ENCODE results near the gene EDN2. TPM values are rescaled to one million over a fixed set of nuclear protein-coding genes. Genes with fewer than 3 reads are reported as not detected.

EDN2 gene
- total RNA-seq, 8 experiments from 2014 or later = 0.23 to 0.81 (median 0.53) TPM; not detected in 2

DNA sequence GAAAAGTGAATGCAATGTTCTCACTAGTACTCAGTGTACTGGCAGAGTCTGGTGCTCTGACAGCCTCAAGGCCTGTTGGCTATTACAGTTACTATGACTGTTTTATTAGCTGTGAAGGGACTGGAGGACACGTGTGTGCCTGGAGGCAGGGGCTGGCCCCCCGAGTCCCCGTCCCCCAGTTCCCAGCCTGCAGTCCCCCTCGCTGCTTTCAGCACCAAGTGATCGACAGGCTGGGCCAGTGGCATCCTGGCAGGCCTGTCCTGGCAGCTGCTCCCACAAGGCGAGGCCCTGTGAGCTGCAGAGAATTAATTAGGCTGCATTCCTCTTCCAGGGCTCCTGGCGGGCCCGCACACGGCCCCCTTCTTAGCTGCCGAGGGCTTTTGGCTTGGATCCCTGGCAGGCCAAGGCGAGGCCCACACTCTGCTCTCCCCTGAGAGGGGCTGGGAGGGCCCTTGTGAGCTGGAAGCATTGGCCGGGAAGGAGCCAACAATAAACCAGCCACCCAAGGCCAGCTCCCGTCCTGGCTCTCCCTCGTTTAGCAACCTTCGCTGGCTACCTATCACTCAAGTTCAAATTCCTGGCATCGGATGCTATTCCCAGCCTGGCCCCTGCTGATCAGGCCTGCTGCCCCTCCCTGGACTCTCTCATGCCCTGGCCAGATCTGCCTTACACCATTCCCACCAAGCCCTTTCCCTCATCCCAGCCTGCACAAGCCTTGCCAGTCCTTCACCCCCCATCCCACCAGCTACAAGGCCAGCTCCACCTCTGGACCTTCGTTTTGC lies 9.8 kb downstream of the EDN2 start:
- in situ Hi-C loops (cut with MboI; ENCODE audit: low pct_unique_long_range_greater_than_20kb in 2 of 9, low sequenced_read_pairs in 9 of 9, unreplicated experiment in 9 of 9) = no loop called here
- H3K27ac ChIP-seq = no peak overlapping the region
- peak; percentile 49 to 91 (median 66) for ATAC-seq (replicated peaks in 6 of 8)
- 0 to 80% (median 65%) methylated on average over 1 to 5 of the region's 17 CpGs; no CpG with 5 or more reads in 4 of the 10 experiments for WGBS, 10 experiments
- peaks cover 3 to 18% of the 10 kb centered on the region in 2 donors for H3K4me1 ChIP-seq (replicated peaks in 1 of 2)
- H3K4me3 ChIP-seq = no peak overlapping the region

GRCh38 chr1:41473738-41474362 lies 10.6 kb downstream of the EDN2 start:
- Histone ChIP-seq H3K4me1 (replicated peaks in 1 of 2) (peaks cover 3 to 18% of the 10 kb centered on the region in 2 donors), H3K27ac (no peak overlapping the region), H3K4me3 (no peak overlapping the region)
- in situ Hi-C loops (cut with MboI; ENCODE audit: low pct_unique_long_range_greater_than_20kb in 2 of 9, low sequenced_read_pairs in 9 of 9, unreplicated experiment in 9 of 9) = no loop called here
- ATAC-seq (replicated peaks in 6 of 8) = no peak
- 80 to 100% (median 98%) methylated on average over 1 to 5 of the region's 6 CpGs; no CpG with 5 or more reads in 2 of the 10 experiments for WGBS, 10 experiments

GRCh38 chr1:41471658-41472057 lies 12.8 kb downstream of the EDN2 start:
- in situ Hi-C loops (cut with MboI; ENCODE audit: low pct_unique_long_range_greater_than_20kb in 2 of 9, low sequenced_read_pairs in 9 of 9, unreplicated experiment in 9 of 9) = no loop called here
- ATAC-seq (replicated peaks in 6 of 8) = no peak
- WGBS, 10 experiments = 16 to 100% (median 85%) methylated on average over 1 to 4 of the region's 6 CpGs; no CpG with 5 or more reads in 2 of the 10 experiments
- H3K4me1 ChIP-seq (replicated peaks in 1 of 2) = peaks cover 3 to 10% of the 10 kb centered on the region in 2 donors
- no peak overlapping the region for H3K27ac ChIP-seq
- H3K4me3 ChIP-seq = no peak overlapping the region

DNA sequence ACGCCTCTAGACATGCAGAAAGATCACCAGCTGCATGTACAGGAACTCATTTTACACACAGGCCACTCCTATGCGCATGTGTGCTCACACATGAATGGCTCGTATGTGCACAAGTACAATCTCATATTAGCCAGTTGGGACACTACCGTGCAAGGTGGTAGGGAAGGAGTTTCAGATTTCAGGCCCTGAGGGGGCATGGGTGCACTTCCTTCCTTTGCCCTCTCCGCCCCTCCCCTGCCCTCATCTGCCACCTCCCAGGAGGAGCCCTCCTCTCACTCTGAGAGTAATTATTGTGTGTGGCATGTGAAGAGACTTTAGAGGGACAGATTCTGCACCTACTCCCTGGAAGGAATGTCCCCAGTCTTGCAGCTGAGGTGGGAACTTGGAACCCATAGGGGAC lies 14.8 kb downstream of the EDN2 start:
- in situ Hi-C loops (cut with MboI; ENCODE audit: low pct_unique_long_range_greater_than_20kb in 2 of 9, low sequenced_read_pairs in 9 of 9, unreplicated experiment in 9 of 9) = no loop called here
- Histone ChIP-seq H3K4me1 (replicated peaks in 1 of 2) (peaks cover under 1 to 6% of the 10 kb centered on the region in 2 donors), H3K4me3 (no peak overlapping the region), H3K27ac (no peak overlapping the region)
- ATAC-seq (replicated peaks in 6 of 8) = peak in 2 of 8 experiments; percentile 4 to 6
- 20 to 100% (median 84%) methylated on average over 1 to 2 of the region's 5 CpGs; no CpG with 5 or more reads in 6 of the 10 experiments for WGBS, 10 experiments

GRCh38 chr1:41468122-41468762 lies 16.2 kb downstream of the EDN2 start:
- ATAC-seq (replicated peaks in 6 of 8) = peak in 2 of 8 experiments; percentile 13 to 21
- Histone ChIP-seq H3K4me1 (replicated peaks in 1 of 2) (peaks cover 0 to 2% of the 10 kb centered on the region in 2 donors), H3K27ac (no peak overlapping the region), H3K4me3 (no peak overlapping the region)
- in situ Hi-C loops (cut with MboI; ENCODE audit: low pct_unique_long_range_greater_than_20kb in 2 of 9, low sequenced_read_pairs in 9 of 9, unreplicated experiment in 9 of 9) = no loop called here
- WGBS, 10 experiments = 33 to 92% (median 77%) methylated on average over 1 to 12 of the region's 12 CpGs; no CpG with 5 or more reads in 2 of the 10 experiments

GRCh38 chr1:41467673-41468072 lies 16.8 kb downstream of the EDN2 start:
- in situ Hi-C loops (cut with MboI; ENCODE audit: low pct_unique_long_range_greater_than_20kb in 2 of 9, low sequenced_read_pairs in 9 of 9, unreplicated experiment in 9 of 9) = no loop called here
- Histone ChIP-seq H3K4me1 (replicated peaks in 1 of 2) (no peaks in the 10 kb centered on the region), H3K4me3 (no peak overlapping the region), H3K27ac (no peak overlapping the region)
- peak in 2 of 8 experiments; percentile 20 to 25 for ATAC-seq (replicated peaks in 6 of 8)
- WGBS, 10 experiments = 0 to 87% (median 68%) methylated on average over 1 to 4 of the region's 4 CpGs; no CpG with 5 or more reads in 5 of the 10 experiments

GRCh38 chr1:41466146-41466545 lies 18.3 kb downstream of the EDN2 start:
- no peak overlapping the region for H3K27ac ChIP-seq
- no peak overlapping the region for H3K4me3 ChIP-seq
- WGBS, 10 experiments = 17 to 100% (median 63%) methylated on average over 1 to 5 of the region's 5 CpGs; no CpG with 5 or more reads in 4 of the 10 experiments
- in situ Hi-C loops (cut with MboI; ENCODE audit: low pct_unique_long_range_greater_than_20kb in 2 of 9, low sequenced_read_pairs in 9 of 9, unreplicated experiment in 9 of 9) = no loop called here
- no peak for ATAC-seq (replicated peaks in 6 of 8)
- H3K4me1 ChIP-seq (replicated peaks in 1 of 2) = no peaks in the 10 kb centered on the region

- in situ Hi-C loops (cut with MboI; ENCODE audit: low pct_unique_long_range_greater_than_20kb in 2 of 9, low sequenced_read_pairs in 9 of 9, unreplicated experiment in 9 of 9) = no loop called here
- peak in 2 of 8 experiments; percentile 16 to 36 for ATAC-seq (replicated peaks in 6 of 8)
- Histone ChIP-seq H3K4me1 (replicated peaks in 1 of 2) (no peaks in the 10 kb centered on the region), H3K4me3 (no peak overlapping the region), H3K27ac (no peak overlapping the region)
- 33 to 100% (median 92%) methylated on average over 1 of the region's 1 CpG; no CpG with 5 or more reads in 4 of the 10 experiments for WGBS, 10 experiments
These were observed 18.7 kb downstream of the EDN2 start for GRCh38 chr1:41465741-41466140.

- Histone ChIP-seq H3K27ac (no peak overlapping the region), H3K4me3 (no peak overlapping the region), H3K4me1 (replicated peaks in 1 of 2) (no peaks in the 10 kb centered on the region)
- no peak for ATAC-seq (replicated peaks in 6 of 8)
- in situ Hi-C loops (cut with MboI; ENCODE audit: low pct_unique_long_range_greater_than_20kb in 2 of 9, low sequenced_read_pairs in 9 of 9, unreplicated experiment in 9 of 9) = no loop called here
- 67 to 97% (median 80%) methylated on average over 1 to 7 of the region's 7 CpGs; no CpG with 5 or more reads in 1 of the 10 experiments for WGBS, 10 experiments
These were observed 19.6 kb downstream of the EDN2 start for GRCh38 chr1:41464885-41465284.

DNA sequence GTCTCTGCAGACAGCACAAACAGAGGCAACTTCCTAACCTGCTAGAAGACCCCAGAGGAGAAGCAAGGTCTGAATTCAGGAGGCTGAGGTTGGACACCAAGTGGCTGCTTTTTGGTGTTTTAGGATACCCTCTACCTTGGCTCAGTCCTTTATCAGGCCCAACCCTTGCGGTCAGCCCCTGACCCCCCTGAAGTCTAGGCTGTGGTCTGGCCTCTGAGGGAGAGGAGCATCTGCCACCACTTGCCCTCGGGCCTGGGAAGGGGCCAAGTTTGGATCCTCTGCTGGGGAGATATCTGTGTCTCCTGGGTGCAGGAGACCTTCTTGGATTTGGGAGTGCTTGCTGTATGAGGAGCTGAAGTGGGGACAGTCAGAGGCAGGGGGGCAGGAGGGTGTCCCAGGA lies 21.0 kb downstream of the EDN2 start:
- H3K27ac ChIP-seq = no peak overlapping the region
- 40 to 100% (median 92%) methylated on average over 1 to 2 of the region's 2 CpGs; no CpG with 5 or more reads in 7 of the 10 experiments for WGBS, 10 experiments
- ATAC-seq (replicated peaks in 6 of 8) = no peak
- H3K4me1 ChIP-seq (replicated peaks in 1 of 2) = no peaks in the 10 kb centered on the region
- no peak overlapping the region for H3K4me3 ChIP-seq
- in situ Hi-C loops (cut with MboI; ENCODE audit: low pct_unique_long_range_greater_than_20kb in 2 of 9, low sequenced_read_pairs in 9 of 9, unreplicated experiment in 9 of 9) = no loop called here

GRCh38 chr1:41462680-41463004 lies 21.8 kb downstream of the EDN2 start:
- ATAC-seq (replicated peaks in 6 of 8) = peak in 2 of 8 experiments; percentile 25 to 38
- Histone ChIP-seq H3K4me1 (replicated peaks in 1 of 2) (no peaks in the 10 kb centered on the region), H3K27ac (no peak overlapping the region), H3K4me3 (no peak overlapping the region)
- in situ Hi-C loops (cut with MboI; ENCODE audit: low pct_unique_long_range_greater_than_20kb in 2 of 9, low sequenced_read_pairs in 9 of 9, unreplicated experiment in 9 of 9) = no loop called here
- WGBS, 10 experiments = 50 to 100% (median 90%) methylated on average over 1 to 2 of the region's 2 CpGs; no CpG with 5 or more reads in 2 of the 10 experiments

DNA sequence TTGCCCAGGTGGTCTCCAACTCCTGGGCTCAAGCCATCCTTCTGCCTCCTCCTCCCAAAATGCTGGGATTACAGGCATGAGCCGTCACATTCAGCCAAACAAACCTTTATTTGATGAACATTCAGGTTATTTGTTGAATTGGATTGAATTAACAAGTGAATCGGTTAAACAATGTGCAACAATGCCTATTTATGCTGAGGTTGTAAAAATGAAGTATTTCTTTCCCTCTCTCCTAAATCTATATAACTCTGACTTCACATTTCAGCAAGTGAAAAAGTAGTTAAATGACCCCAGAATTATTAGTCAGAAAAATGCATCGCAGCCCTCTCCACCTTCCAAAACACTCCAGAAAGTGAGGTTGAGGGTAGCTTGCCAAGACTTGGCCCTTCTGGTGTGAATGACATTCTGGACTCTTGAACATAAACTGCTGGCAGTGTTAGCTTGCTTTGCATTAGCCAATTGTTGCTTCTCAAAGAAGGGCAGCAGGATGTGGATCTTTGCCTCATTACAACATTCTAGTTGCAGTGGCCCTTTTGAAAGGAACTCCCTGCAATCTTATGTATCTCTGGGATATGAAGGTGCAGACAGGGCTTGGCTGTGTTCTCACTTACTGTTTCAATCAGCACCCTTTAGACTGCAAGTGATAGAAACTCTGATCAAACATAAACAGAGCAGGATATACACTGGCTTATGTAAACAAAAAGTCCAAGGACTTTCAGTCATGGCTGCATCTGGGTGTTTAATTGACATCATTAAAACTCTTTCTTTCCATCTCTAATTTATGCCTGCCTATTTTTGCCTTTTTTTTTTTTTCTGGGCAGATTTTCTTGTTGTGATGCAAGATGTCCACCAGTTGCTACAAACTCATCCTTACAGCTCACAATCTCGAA lies 22.4 kb downstream of the EDN2 start:
- ATAC-seq (replicated peaks in 6 of 8) = no peak
- no peak overlapping the region for H3K4me3 ChIP-seq
- in situ Hi-C loops (cut with MboI; ENCODE audit: low pct_unique_long_range_greater_than_20kb in 2 of 9, low sequenced_read_pairs in 9 of 9, unreplicated experiment in 9 of 9) = no loop called here
- H3K27ac ChIP-seq = no peak overlapping the region
- 33 to 100% (median 69%) methylated on average over 1 to 4 of the region's 4 CpGs for WGBS, 10 experiments
- no peaks in the 10 kb centered on the region for H3K4me1 ChIP-seq (replicated peaks in 1 of 2)
